H9 (cell line): ENCODE results near the gene XRCC3. TPM values are rescaled to one million over a fixed set of nuclear protein-coding genes. Genes with fewer than 3 reads are reported as not detected.

Experiments
- DNase-seq: peaks from one replicate; pipeline ENCODE4 v3.0.0-alpha.2; 2017
- H2AFZ ChIP-seq: one replicate; pipeline ENCODE4 v1.6.1; 2013; ENCODE audit warnings: mild to moderate bottlenecking, low read length, control low read depth, moderate library complexity
- H2AK5ac ChIP-seq: 2 replicates; pipeline ENCODE4 v1.6.1; 2013; ENCODE audit warnings: low read length, control low read depth, mixed read lengths; ENCODE audit not compliant: insufficient read length
- H2BK120ac ChIP-seq: one replicate; pipeline ENCODE4 v1.6.1; 2013; ENCODE audit warnings: low read depth, mild to moderate bottlenecking, low read length, control low read depth, inconsistent platforms; ENCODE audit not compliant: poor library complexity, severe bottlenecking
- H2BK12ac ChIP-seq: 2 replicates; pipeline ENCODE4 v1.6.1; 2013; ENCODE audit warnings: low read length, control low read depth, mixed read lengths, low read depth; ENCODE audit not compliant: insufficient read length
- H2BK15ac ChIP-seq: 2 replicates; pipeline ENCODE4 v1.6.1; 2013; ENCODE audit warnings: low read depth, low read length, control low read depth
- H2BK20ac ChIP-seq: one replicate; pipeline ENCODE4 v1.6.1; 2013; ENCODE audit warnings: low read depth, mild to moderate bottlenecking, low read length, control low read depth, inconsistent platforms; ENCODE audit not compliant: poor library complexity, severe bottlenecking
- H2BK5ac ChIP-seq: 2 replicates; pipeline ENCODE4 v1.6.1; 2013; ENCODE audit warnings: low read length, control low read depth, mixed read lengths; ENCODE audit not compliant: insufficient read length
- H3K14ac ChIP-seq: 2 replicates; pipeline ENCODE4 v1.6.1; 2013; ENCODE audit warnings: low read length, control low read depth; ENCODE audit not compliant: insufficient read depth
- H3K18ac ChIP-seq: 2 replicates; pipeline ENCODE4 v1.6.1; 2013; ENCODE audit warnings: low read depth, mild to moderate bottlenecking, mixed read lengths, low read length, control low read depth; ENCODE audit not compliant: insufficient read length
- H3K23ac ChIP-seq: 2 replicates; pipeline ENCODE4 v1.6.1; 2013; ENCODE audit warnings: low read length, control low read depth, mixed read lengths, low read depth; ENCODE audit not compliant: insufficient read length
- H3K23me2 ChIP-seq: 2 replicates; pipeline ENCODE4 v1.6.1; 2013; ENCODE audit warnings: low read depth, mild to moderate bottlenecking, mixed read lengths, low read length, control low read depth; ENCODE audit not compliant: insufficient read length, poor library complexity, severe bottlenecking
- H3K27ac ChIP-seq: 2 replicates; pipeline ENCODE4 v1.5.1; 2013; ENCODE audit warnings: low read length, control low read depth, mixed read lengths, low read depth; ENCODE audit not compliant: insufficient read length
- H3K27me3 ChIP-seq: 2 replicates; pipeline ENCODE4 v1.6.1; 2013; ENCODE audit warnings: low read length, control low read depth, inconsistent platforms; ENCODE audit not compliant: insufficient read depth
- H3K4ac ChIP-seq: 2 replicates; pipeline ENCODE4 v1.6.1; 2013; ENCODE audit warnings: low read depth, mild to moderate bottlenecking, control low read depth, inconsistent platforms, low read length, moderate library complexity
- H3K4me1 ChIP-seq: 2 replicates; pipeline ENCODE4 v1.6.1; 2013; ENCODE audit warnings: low read length, control low read depth, inconsistent platforms; ENCODE audit not compliant: insufficient read depth
- H3K4me2 ChIP-seq: 2 replicates; pipeline ENCODE4 v1.6.1; 2013; ENCODE audit warnings: low read length, control low read depth, mixed read lengths; ENCODE audit not compliant: insufficient read length, insufficient read depth
- H3K56ac ChIP-seq: 2 replicates; pipeline ENCODE4 v1.6.1; 2013; ENCODE audit warnings: low read depth, mild to moderate bottlenecking, mixed read lengths, low read length, control low read depth; ENCODE audit not compliant: insufficient read length
- H3K79me1 ChIP-seq: 2 replicates; pipeline ENCODE4 v1.6.1; 2013; ENCODE audit warnings: low read depth, mild to moderate bottlenecking, moderate library complexity, low read length, control low read depth, inconsistent platforms; ENCODE audit not compliant: insufficient read depth, poor library complexity, severe bottlenecking
- H3K79me2 ChIP-seq: 2 replicates; pipeline ENCODE4 v1.6.1; 2013; ENCODE audit warnings: low read length, control low read depth, inconsistent platforms; ENCODE audit not compliant: insufficient read depth
- H3K9ac ChIP-seq: 2 replicates; pipeline ENCODE4 v1.6.1; 2013; ENCODE audit warnings: low read length, control low read depth, mixed read lengths; ENCODE audit not compliant: insufficient read length; ENCODE audit errors: extremely low read depth
- H3K9me3 ChIP-seq: one replicate; pipeline ENCODE4 v1.6.1; 2013; ENCODE audit warnings: low read depth, low read length, inconsistent platforms; ENCODE audit not compliant: control insufficient read depth
- H3T11ph ChIP-seq: one replicate; pipeline ENCODE4 v1.6.1; 2013; ENCODE audit warnings: mild to moderate bottlenecking, low read length, control low read depth, inconsistent platforms
- H4K20me1 ChIP-seq: one replicate; pipeline ENCODE4 v1.6.1; 2013; ENCODE audit not compliant: control insufficient read depth, insufficient read length, insufficient read depth
- H4K5ac ChIP-seq: 2 replicates; pipeline ENCODE4 v1.6.1; 2013; ENCODE audit warnings: low read depth, mild to moderate bottlenecking, mixed read lengths, low read length, control low read depth; ENCODE audit not compliant: insufficient read length
- H4K8ac ChIP-seq: replicated peaks from 2 replicates; pipeline ENCODE4 v1.6.1; 2013; ENCODE audit warnings: low read length, control low read depth, mixed read lengths, low read depth; ENCODE audit not compliant: insufficient read length
- H4K91ac ChIP-seq: 2 replicates; pipeline ENCODE4 v1.6.1; 2013; ENCODE audit warnings: low read depth, mild to moderate bottlenecking, moderate library complexity, mixed read lengths, low read length, control low read depth; ENCODE audit not compliant: insufficient read length
- H3K27ac Mint-ChIP-seq, 3 experiments: 2 replicates in 2 of 3; 3 replicates in 1 of 3; pipeline ENCODE4 v1.8.0; 2020 to 2021; ENCODE audit warnings: mixed read lengths in 3 of 3, mild to moderate bottlenecking in 1 of 3, moderate library complexity in 1 of 3
- H3K27me3 Mint-ChIP-seq: 2 replicates; pipeline ENCODE4 v1.8.0; 2021; ENCODE audit warnings: low read depth, mild to moderate bottlenecking, moderate library complexity, mixed read lengths
- H3K36me3 Mint-ChIP-seq, 3 experiments: 2 replicates in 2 of 3; 3 replicates in 1 of 3; pipeline ENCODE4 v1.8.0; 2020 to 2021; ENCODE audit warnings: low read depth in 3 of 3, mixed read lengths in 3 of 3; ENCODE audit not compliant: insufficient read depth in 1 of 3
- H3K4me1 Mint-ChIP-seq, 2 experiments: 2 replicates each; pipeline ENCODE4 v1.8.0; 2020; ENCODE audit warnings: mixed read lengths in 2 of 2
- H3K4me3 Mint-ChIP-seq, 2 experiments: 2 replicates in 1 of 2; 3 replicates in 1 of 2; pipeline ENCODE4 v1.8.0; 2020 to 2021; ENCODE audit warnings: mild to moderate bottlenecking in 2 of 2, mixed read lengths in 2 of 2, moderate library complexity in 1 of 2
- H3K9me3 Mint-ChIP-seq, 2 experiments: 2 replicates in 1 of 2; 3 replicates in 1 of 2; pipeline ENCODE4 v1.8.0; 2020; ENCODE audit warnings: mild to moderate bottlenecking in 2 of 2, mixed read lengths in 2 of 2, moderate library complexity in 1 of 2
- WGBS: extraction: QIAGEN DNeasy Blood & Tissue Kit; methylation state at CpG from one replicate; pipeline ENCODE4 v1.1.7; 2013; ENCODE audit warnings: missing lambda C conversion rate, low lambda C conversion rate, mixed read lengths; ENCODE audit not compliant: insufficient read length; ENCODE audit errors: extremely low coverage; 5-methylcytosine and 5-hydroxymethylcytosine counted together
- total RNA-seq: library from RNA; stranded (reverse); gene quantifications from 2 replicates; pipeline ENCODE4 v1.2.1, GENCODE V29; 2021
- TF ChIP-seq, protein P1 (sequence below): fragments of 200-600 bp; sonication (generic); conservative IDR thresholded peaks from 3 replicates; pipeline ENCODE4 v1.8.0; 2021; ENCODE audit warnings: antibody characterized with exemption, mild to moderate bottlenecking

The XRCC3 gene
- total RNA-seq, 1 experiment from 2014 or later: 45.3 TPM

DNA sequence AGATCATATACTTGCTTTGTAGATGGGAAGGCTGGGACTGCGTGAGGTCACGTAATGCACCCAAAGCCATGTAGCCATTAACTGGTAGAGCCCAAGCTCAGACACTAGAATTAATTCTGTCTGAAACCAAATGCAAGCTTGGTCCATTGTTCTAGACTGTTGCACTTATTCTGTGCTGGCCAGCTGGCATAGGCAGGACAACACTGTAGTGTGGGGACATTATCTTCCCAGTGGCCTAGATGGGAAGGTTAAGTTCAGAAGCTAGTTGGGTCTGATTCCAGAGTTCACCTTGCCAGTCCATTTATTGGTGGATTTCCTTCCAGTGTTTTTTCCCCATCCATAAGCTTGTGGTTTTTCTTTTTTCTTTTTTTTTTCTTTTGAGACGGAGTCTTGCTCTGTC, 47.1 kb downstream of the XRCC3 start:
- TF ChIP-seq, protein P1, sequence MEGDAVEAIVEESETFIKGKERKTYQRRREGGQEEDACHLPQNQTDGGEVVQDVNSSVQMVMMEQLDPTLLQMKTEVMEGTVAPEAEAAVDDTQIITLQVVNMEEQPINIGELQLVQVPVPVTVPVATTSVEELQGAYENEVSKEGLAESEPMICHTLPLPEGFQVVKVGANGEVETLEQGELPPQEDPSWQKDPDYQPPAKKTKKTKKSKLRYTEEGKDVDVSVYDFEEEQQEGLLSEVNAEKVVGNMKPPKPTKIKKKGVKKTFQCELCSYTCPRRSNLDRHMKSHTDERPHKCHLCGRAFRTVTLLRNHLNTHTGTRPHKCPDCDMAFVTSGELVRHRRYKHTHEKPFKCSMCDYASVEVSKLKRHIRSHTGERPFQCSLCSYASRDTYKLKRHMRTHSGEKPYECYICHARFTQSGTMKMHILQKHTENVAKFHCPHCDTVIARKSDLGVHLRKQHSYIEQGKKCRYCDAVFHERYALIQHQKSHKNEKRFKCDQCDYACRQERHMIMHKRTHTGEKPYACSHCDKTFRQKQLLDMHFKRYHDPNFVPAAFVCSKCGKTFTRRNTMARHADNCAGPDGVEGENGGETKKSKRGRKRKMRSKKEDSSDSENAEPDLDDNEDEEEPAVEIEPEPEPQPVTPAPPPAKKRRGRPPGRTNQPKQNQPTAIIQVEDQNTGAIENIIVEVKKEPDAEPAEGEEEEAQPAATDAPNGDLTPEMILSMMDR: no peak
- H3K9me3 ChIP-seq: no peaks in the 10 kb centered on the region
- H3K4me2 ChIP-seq: no peak overlapping the region
- Mint-ChIP-seq H3K4me3 (no peak overlapping the region), H3K9me3 (no peaks in the 10 kb centered on the region), H3K36me3 (peaks cover 42 to 84% (median 62%) of the 10 kb centered on the region in 3 experiments; a peak in 6 of 7 replicates), H3K4me1 (no peaks in the 10 kb centered on the region), H3K27ac (no peak overlapping the region), H3K27me3 (no peaks in the 10 kb centered on the region)
- no CpG with 5 or more reads among the region's 3 CpGs for WGBS
- no peak overlapping the region for H2AK5ac ChIP-seq
- no peaks in the 10 kb centered on the region for H3K79me2 ChIP-seq
- H3T11ph ChIP-seq: no peak overlapping the region
- no peak overlapping the region for H4K8ac ChIP-seq
- no peak overlapping the region for H2BK12ac ChIP-seq
- H2AFZ ChIP-seq: no peak overlapping the region
- no peak overlapping the region for H3K9ac ChIP-seq
- DNase-seq: no peak
- H2BK120ac ChIP-seq: no peak overlapping the region
- H3K23me2 ChIP-seq: no peaks in the 10 kb centered on the region
- H3K4me1 ChIP-seq: no peaks in the 10 kb centered on the region
- H3K18ac ChIP-seq: no peak overlapping the region
- H3K23ac ChIP-seq: no peak overlapping the region
- no peak overlapping the region for H4K5ac ChIP-seq
- no peak overlapping the region for H2BK20ac ChIP-seq
- H4K91ac ChIP-seq: no peak overlapping the region
- no peak overlapping the region for H2BK5ac ChIP-seq
- H3K27me3 ChIP-seq: no peaks in the 10 kb centered on the region
- H3K56ac ChIP-seq: no peak overlapping the region
- H4K20me1 ChIP-seq: no peaks in the 10 kb centered on the region
- no peak overlapping the region for H3K4ac ChIP-seq
- no peak overlapping the region for H2BK15ac ChIP-seq
- no peak overlapping the region for H3K27ac ChIP-seq
- H3K14ac ChIP-seq: no peak overlapping the region
- H3K79me1 ChIP-seq: no peaks in the 10 kb centered on the region
